ENCODE measurements around the gene VEPH1.

- TF ChIP-seq CTCF (IDR thresholded peaks at IDR 0.05; ENCODE audit: insufficient read depth, low read length) = no peak
- no peak for TF ChIP-seq POLR2AphosphoS5 (IDR thresholded peaks at IDR 0.05; ENCODE audit: low read depth)
- TF ChIP-seq SPI1 (IDR thresholded peaks at IDR 0.05; ENCODE audit: borderline replicate concordance, low read depth) = no peak
- TF ChIP-seq REST (IDR thresholded peaks at IDR 0.05; ENCODE audit: insufficient replicate concordance, low read depth) = no peak
Measured at GRCh38 chr3:157294491-157294890, 208.7 kb downstream of the VEPH1 start.
